IPS-NIHi7 (cell line): ENCODE data around the gene IL1RAPL2.
"Not testable (repeated sequence)": the region's sequence is repeated elsewhere in the genome, so short reads cannot be mapped to it uniquely, and the experiment has no call there.

ENCODE experiments used
- DNase-seq: peaks from one replicate; pipeline ENCODE4 v3.0.0; 2012; ENCODE audit warnings: mixed read lengths; ENCODE audit errors: extremely low spot score

IL1RAPL2 gene

GRCh38 chrX:104854790-104855340 lies 288.9 kb downstream of the IL1RAPL2 start:
- DNase-seq, result no peak

GRCh38 chrX:104863466-104863865 lies 297.5 kb downstream of the IL1RAPL2 start:
- no peak for DNase-seq

- DNase-seq, result no peak
Measured at GRCh38 chrX:104864296-104864695, 298.3 kb downstream of the IL1RAPL2 start.

GRCh38 chrX:104877504-104877903 lies 311.5 kb downstream of the IL1RAPL2 start:
- no peak for DNase-seq

- no peak for DNase-seq
Measured at GRCh38 chrX:104902070-104902469, 336.1 kb downstream of the IL1RAPL2 start.

- not testable (repeated sequence) for DNase-seq
Measured at GRCh38 chrX:104909694-104910093, 343.7 kb downstream of the IL1RAPL2 start.

- peak; percentile 43 for DNase-seq
Measured at GRCh38 chrX:104913348-104913747, 347.3 kb downstream of the IL1RAPL2 start.

- DNase-seq, result not testable (repeated sequence)
Measured at GRCh38 chrX:104914686-104915085, 348.7 kb downstream of the IL1RAPL2 start.

- DNase-seq, result no peak
Measured at GRCh38 chrX:104918122-104918521, 352.1 kb downstream of the IL1RAPL2 start.

GRCh38 chrX:104921584-104922205 lies 355.7 kb downstream of the IL1RAPL2 start:
- DNase-seq, result no peak

- peak; percentile 82 for DNase-seq
Measured at GRCh38 chrX:104922206-104922621, 356.2 kb downstream of the IL1RAPL2 start.

- no peak for DNase-seq
Measured at GRCh38 chrX:104929324-104929723, 363.3 kb downstream of the IL1RAPL2 start.

- DNase-seq, result no peak
Measured at GRCh38 chrX:104935581-104935980, 369.6 kb downstream of the IL1RAPL2 start.

GRCh38 chrX:104953251-104953650 lies 387.3 kb downstream of the IL1RAPL2 start:
- no peak for DNase-seq

- no peak for DNase-seq
Measured at GRCh38 chrX:104961926-104962325, 395.9 kb downstream of the IL1RAPL2 start.

GRCh38 chrX:104968241-104968640 lies 402.2 kb downstream of the IL1RAPL2 start:
- DNase-seq, result no peak

- DNase-seq, result no peak
Measured at GRCh38 chrX:104972737-104973136, 406.7 kb downstream of the IL1RAPL2 start.

GRCh38 chrX:104987063-104987462 lies 421.1 kb downstream of the IL1RAPL2 start:
- no peak for DNase-seq

GRCh38 chrX:104988038-104988437 lies 422.0 kb downstream of the IL1RAPL2 start:
- DNase-seq, result no peak

GRCh38 chrX:104995546-104995945 lies 429.5 kb downstream of the IL1RAPL2 start:
- DNase-seq, result no peak

- no peak for DNase-seq
Measured at GRCh38 chrX:105006103-105006502, 440.1 kb downstream of the IL1RAPL2 start.

GRCh38 chrX:105006996-105007395 lies 441.0 kb downstream of the IL1RAPL2 start:
- no peak for DNase-seq

GRCh38 chrX:105013719-105014118 lies 447.7 kb downstream of the IL1RAPL2 start:
- no peak for DNase-seq

- no peak for DNase-seq
Measured at GRCh38 chrX:105017641-105018040, 451.6 kb downstream of the IL1RAPL2 start.
